ENCODE measurements around the gene SNX1. TPM values are rescaled to one million over a fixed set of nuclear protein-coding genes. Genes with fewer than 3 reads are reported as not detected.

The SNX1 gene
- total and polyA plus RNA-seq, 2 of the 8 experiments (the other 6 are each of a cell fraction or from before 2014, with no cell fraction given): 27.9 to 59.8 TPM

GRCh38 chr15:64110950-64111678 is 15.3 kb downstream of the SNX1 start:
- Histone ChIP-seq H3K4ac (replicated peaks; ENCODE audit: insufficient read length, low read depth, low read length) (no peak overlapping the region), H3K14ac (ENCODE audit: insufficient read length) (no peak overlapping the region), H3K9ac (replicated peaks in 1 of 4; ENCODE audit: extremely low read depth in 1 of 4, low read depth in 3 of 4, low read length in 3 of 4) (no peak overlapping the region), H3K4me1 (replicated peaks in 1 of 4; ENCODE audit: control insufficient read depth in 3 of 4, insufficient read depth in 4 of 4, low read length in 3 of 4) (peaks cover 0 to 4% (median 0%) of the 10 kb centered on the region in 4 experiments; a peak in 1 of 7 replicates), H4K8ac (ENCODE audit: extremely low read depth, insufficient read depth, low read length) (no peak overlapping the region), H4K91ac (replicated peaks; ENCODE audit: insufficient read length, low read length) (no peak overlapping the region), H3K27ac (ENCODE audit: low read depth, low read length) (no peak overlapping the region), H2AFZ (ENCODE audit: low read length) (no peak overlapping the region), H3K79me1 (ENCODE audit: low read depth, low read length) (no peaks in the 10 kb centered on the region), H3K4me2 (ENCODE audit: insufficient read depth in 1 of 2, low read depth in 2 of 2, low read length in 2 of 2) (no peak overlapping the region), H2BK20ac (ENCODE audit: low read length) (no peak overlapping the region), H3K18ac (ENCODE audit: extremely low read depth, low read length) (no peak overlapping the region), H2AK5ac (ENCODE audit: low read depth, low read length) (no peak overlapping the region), H2BK120ac (replicated peaks; ENCODE audit: low read depth, low read length) (no peak overlapping the region), H4K5ac (ENCODE audit: insufficient read length, low read depth, low read length) (no peak overlapping the region), H3K56ac (replicated peaks; ENCODE audit: insufficient read length, low read depth, low read length) (no peak overlapping the region), H3K9me3 (ENCODE audit: insufficient read depth in 2 of 2, low read depth in 1 of 2, low read length in 1 of 2) (no peaks in the 10 kb centered on the region), H3K27me3 (replicated peaks in 1 of 4; ENCODE audit: control insufficient read depth in 3 of 4, extremely low read depth in 1 of 4, insufficient read depth in 3 of 4, low read length in 3 of 4) (no peaks in the 10 kb centered on the region), H3K4me3 (ENCODE audit: extremely low read depth in 1 of 4, insufficient read depth in 2 of 4, low read depth in 3 of 4, low read length in 4 of 4) (no peak overlapping the region), H3K79me2 (ENCODE audit: control insufficient read depth in 1 of 2, insufficient read depth in 2 of 2, low read length in 2 of 2) (peaks cover 0 to 12% of the 10 kb centered on the region in 2 experiments; a peak in 1 of 4 replicates), H2BK12ac (ENCODE audit: low read depth, low read length) (no peak overlapping the region), H3K36me3 (ENCODE audit: control insufficient read depth in 2 of 4, insufficient read depth in 4 of 4, low read length in 3 of 4) (peaks cover 0 to 13% (median 4%) of the 10 kb centered on the region in 4 experiments; a peak in 2 of 8 replicates), H3K23ac (ENCODE audit: insufficient read length) (no peak overlapping the region), H3K23me2 (ENCODE audit: low read depth, low read length) (no peaks in the 10 kb centered on the region), H2BK5ac (ENCODE audit: low read depth, low read length) (no peak overlapping the region), H4K20me1 (replicated peaks in 1 of 2; ENCODE audit: control insufficient read depth in 1 of 2, insufficient read depth in 2 of 2, low read length in 2 of 2) (peaks cover 0 to 4% of the 10 kb centered on the region in 2 experiments), H2BK15ac (ENCODE audit: low read length) (no peak overlapping the region)
- 90% methylated on average over 3 of the region's 3 CpGs; no CpG with 5 or more reads in 1 of the 2 experiments for WGBS, 2 experiments (ENCODE audit: extremely low coverage in 1 of 2, insufficient coverage in 1 of 2, insufficient read length in 1 of 2, insufficient replicate concordance in 2 of 2, low coverage in 1 of 2, low lambda C conversion rate in 2 of 2, missing lambda C conversion rate in 1 of 2)
- no peak for DNase-seq (ENCODE audit: low read depth in 1 of 2, low spot score in 2 of 2)
- FAIRE-seq: no peak
- POLR2A ChIA-PET (ENCODE audit: partially characterized antibody): interaction anchor here (1.2 to 1.6 kb wide), 3 partner anchors 9 to 15 kb away, joined by 3 to 5 read pairs (median 4); partner anchors contain the start of gene SNX1
- CTCF ChIA-PET (ENCODE audit: partially characterized antibody): interaction anchor here (1.2 to 2.7 kb wide), 5 partner anchors 12 to 42 kb away, joined by 3 to 8 read pairs (median 7); no protein-coding TSS in a partner anchor
- TF ChIP-seq ZNF274 (IDR thresholded peaks at IDR 0.05; ENCODE audit: borderline replicate concordance, extremely low read depth, low read length) (no peak), RNF2 (IDR thresholded peaks at IDR 0.05; ENCODE audit: borderline replicate concordance, low read depth, low read length, missing control alignments, poor library complexity, severe bottlenecking) (no peak)
- TF ChIP-seq, protein P1, sequence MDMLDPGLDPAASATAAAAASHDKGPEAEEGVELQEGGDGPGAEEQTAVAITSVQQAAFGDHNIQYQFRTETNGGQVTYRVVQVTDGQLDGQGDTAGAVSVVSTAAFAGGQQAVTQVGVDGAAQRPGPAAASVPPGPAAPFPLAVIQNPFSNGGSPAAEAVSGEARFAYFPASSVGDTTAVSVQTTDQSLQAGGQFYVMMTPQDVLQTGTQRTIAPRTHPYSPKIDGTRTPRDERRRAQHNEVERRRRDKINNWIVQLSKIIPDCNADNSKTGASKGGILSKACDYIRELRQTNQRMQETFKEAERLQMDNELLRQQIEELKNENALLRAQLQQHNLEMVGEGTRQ (IDR thresholded peaks at IDR 0.05; ENCODE audit: low read length): no peak

Data from H1 (cell line).